ENCODE results near the gene ARSB.

Gene ARSB

GRCh38 chr5:78972654-78973428 is 12.3 kb downstream of the ARSB start:
- no peak for TF ChIP-seq CTCF (IDR thresholded peaks at IDR 0.05; ENCODE audit: low read depth, low read length)
- no peak for DNase-seq (ENCODE audit: extremely low read depth, low read depth)

GRCh38 chr5:78971998-78972397 is 13.1 kb downstream of the ARSB start:
- DNase-seq (ENCODE audit: extremely low read depth, low read depth): no peak
- TF ChIP-seq CTCF (IDR thresholded peaks at IDR 0.05; ENCODE audit: low read depth, low read length): no peak

- no peak for TF ChIP-seq CTCF (IDR thresholded peaks at IDR 0.05; ENCODE audit: low read depth, low read length)
- DNase-seq (ENCODE audit: extremely low read depth, low read depth): no peak
These were observed 16.3 kb downstream of the ARSB start for GRCh38 chr5:78968781-78969180.

- no peak for DNase-seq (ENCODE audit: extremely low read depth, low read depth)
- peak; percentile 55 for TF ChIP-seq CTCF (IDR thresholded peaks at IDR 0.05; ENCODE audit: low read depth, low read length)
These were observed 20.2 kb downstream of the ARSB start for GRCh38 chr5:78964889-78965288.

GRCh38 chr5:78961743-78962142 is 23.4 kb downstream of the ARSB start:
- TF ChIP-seq CTCF (IDR thresholded peaks at IDR 0.05; ENCODE audit: low read depth, low read length): no peak

GRCh38 chr5:78959767-78960166 is 25.3 kb downstream of the ARSB start:
- TF ChIP-seq CTCF (IDR thresholded peaks at IDR 0.05; ENCODE audit: low read depth, low read length): no peak
- DNase-seq (ENCODE audit: extremely low read depth, low read depth): no peak

More at GRCh38 chr5:78961743-78962142, 23.4 kb downstream of the ARSB start:
- DNase-seq (ENCODE audit: extremely low read depth, low read depth): no peak

GRCh38 chr5:78958672-78959445 is 26.3 kb downstream of the ARSB start:
- DNase-seq (ENCODE audit: extremely low read depth, low read depth): no peak
- TF ChIP-seq CTCF (IDR thresholded peaks at IDR 0.05; ENCODE audit: low read depth, low read length): no peak

Measured in AG09319 (cell line).